DMS53 (cell line): ENCODE data around the gene VIP.
"Not testable (repeated sequence)": the region's sequence is repeated elsewhere in the genome, so short reads cannot be mapped to it uniquely, and the experiment has no call there.

Experiments
- DNase-seq: peaks from one replicate; lab custom pipeline; 2025; lab: John Stamatoyannopoulos, UW

VIP gene

DNA sequence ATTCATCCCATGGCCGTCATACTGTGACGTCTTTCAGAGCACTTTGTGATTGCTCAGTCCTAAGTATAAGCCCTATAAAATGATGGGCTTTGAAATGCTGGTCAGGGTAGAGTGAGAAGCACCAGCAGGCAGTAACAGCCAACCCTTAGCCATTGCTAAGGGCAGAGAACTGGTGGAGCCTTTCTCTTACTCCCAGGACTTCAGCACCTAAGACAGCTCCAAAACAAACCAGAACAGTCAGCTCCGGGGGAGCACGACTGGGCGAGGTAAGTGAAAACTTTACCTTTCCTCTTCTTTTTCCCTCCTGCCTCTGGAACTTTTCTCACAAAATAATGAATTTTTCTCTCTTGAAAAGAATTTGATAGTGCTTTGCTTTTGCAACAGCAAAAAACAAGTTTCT lies at the start of gene VIP:
VIP (plus strand) TSS at position 104 of the 400 bp plus-strand sequence. CDS start 1,381 bp downstream, outside the sequence.
- peak; percentile 4 for DNase-seq

DNA sequence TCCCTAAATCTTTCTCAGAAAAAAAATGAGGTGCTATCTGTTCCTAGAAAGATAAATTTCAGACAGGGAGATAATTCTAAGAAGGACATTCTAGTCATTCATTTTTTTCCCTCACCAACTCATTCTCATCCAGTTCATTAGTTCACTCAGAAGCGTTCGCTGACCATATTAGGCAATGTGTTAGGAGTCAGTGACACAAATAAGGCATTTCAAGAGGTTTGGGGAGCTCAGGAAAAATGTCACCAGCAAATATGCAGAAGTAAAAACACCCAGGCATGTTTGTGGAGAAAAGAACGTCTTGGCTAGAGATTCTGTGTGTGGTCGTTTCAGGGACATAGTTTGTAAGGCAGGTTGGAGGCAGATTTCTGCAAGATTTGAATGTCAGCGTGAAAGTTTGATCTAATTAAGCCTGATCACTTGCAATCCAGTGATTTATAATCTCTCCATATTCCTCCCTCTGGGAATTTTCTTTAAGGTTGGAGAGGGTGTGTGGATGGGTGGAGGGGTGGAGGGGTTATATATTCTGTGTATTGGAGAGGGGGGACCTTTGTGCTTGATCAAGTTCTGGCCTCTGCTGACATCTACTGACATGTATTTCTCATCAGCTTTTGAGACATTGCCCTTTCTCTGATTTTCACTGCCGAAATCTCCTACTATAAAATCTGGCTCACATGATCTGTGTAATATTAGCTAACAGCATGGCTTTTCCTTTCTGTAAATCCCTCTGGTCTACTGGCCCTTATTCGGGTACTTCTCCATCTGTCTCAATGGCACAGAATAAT lies 49.3 kb upstream of the VIP start:
- no peak for DNase-seq

DNA sequence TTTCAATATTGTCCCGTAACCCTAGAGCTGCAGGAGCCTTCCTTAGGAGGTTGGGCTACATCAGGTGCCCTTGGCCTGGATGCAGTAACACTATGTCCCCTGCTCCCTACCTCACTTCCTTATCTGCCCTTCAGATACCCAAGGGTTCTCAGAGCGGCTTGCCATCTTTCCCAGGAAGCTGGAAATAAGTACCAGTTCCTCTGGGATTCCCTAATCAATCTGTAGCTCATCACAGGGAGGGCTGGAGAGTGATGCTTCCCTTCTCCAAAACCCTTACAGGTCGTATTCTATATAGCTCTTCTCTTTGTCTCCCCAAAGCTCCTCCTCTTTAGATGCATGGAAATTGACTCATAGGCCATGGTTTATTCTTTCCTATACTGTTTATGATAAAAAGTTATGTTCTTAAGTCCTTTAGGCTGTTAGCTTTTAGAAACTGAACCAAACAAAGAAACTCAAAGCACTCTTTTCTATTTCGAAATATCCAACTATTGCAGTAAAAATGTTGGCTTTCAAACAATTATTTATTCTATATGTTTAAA lies 48.7 kb upstream of the VIP start:
- no peak for DNase-seq

DNA sequence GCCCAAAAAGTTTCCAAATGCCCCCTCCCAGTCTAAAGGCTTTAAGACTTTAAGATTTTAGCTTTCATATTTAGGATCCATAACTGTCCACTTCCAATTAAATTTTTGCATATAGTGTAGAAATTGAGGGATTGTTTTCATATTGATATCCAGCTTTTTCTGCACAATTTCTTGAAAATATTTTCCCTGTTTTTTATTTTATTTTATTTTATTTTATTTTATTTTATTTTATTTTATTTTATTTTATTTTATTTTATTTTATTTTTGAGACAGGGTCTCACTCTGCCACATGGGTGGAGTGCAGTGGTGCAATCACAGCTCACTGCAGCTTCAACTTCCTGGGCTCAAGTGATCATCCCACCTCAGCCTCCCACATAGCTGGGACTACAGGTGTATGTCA lies 46.8 kb upstream of the VIP start:
- not testable (repeated sequence) for DNase-seq

DNA sequence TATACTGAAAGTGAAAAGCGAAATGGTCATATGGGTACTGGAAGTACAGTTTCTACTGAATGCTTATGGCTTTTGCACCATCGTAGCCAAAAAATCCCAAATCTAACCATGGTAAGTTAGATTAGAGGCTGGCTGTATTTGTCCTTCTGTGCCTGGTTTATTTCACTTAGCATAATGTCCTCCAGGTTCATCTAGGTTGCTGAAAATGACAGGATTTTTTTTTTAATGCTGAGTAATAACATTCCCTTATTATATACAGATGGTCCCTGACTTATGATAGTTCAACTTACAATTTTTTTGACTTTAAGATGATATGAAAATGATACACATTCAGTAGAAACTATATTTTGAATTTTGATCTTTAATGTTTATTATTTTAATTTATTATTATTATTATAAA lies 45.3 kb upstream of the VIP start:
- no peak for DNase-seq

DNA sequence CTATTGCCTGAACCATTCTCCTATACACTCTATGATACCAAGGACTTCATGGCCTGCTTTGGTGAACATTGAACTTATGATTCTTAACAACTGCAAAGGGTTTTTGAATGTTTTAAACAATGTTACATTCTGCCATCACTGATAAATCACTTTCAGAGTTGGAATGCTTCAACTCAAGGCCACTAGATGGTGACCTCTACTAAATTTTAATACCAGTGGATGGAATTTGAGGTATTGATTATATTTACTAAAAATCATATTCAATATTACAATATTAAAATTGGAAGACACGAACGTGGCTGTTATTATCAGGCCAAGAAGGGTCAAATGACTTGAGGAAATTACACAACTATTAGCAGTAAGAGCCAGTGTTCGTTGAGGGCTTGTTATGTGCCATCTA lies 34.3 kb upstream of the VIP start:
- peak; percentile 3 for DNase-seq

DNA sequence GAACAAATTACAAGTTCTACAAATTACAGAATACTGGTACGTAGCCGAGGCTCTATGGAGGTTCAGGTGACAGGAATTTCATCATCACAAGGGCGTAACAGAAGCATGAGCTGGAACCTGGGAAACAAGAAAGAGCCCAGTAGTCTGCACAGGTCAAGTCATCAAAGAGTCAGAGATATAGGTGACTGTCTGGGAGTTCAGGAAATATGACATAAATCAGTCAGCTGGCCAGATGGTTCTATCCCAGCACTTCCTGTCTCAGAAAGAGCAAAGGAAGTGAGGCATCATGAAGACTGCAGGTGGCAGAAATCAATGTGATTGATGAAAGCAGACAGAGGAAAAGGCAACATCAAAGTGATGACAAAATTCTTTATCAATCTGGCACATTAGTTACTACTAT lies 29.6 kb upstream of the VIP start:
- DNase-seq, result peak; percentile 43

DNA sequence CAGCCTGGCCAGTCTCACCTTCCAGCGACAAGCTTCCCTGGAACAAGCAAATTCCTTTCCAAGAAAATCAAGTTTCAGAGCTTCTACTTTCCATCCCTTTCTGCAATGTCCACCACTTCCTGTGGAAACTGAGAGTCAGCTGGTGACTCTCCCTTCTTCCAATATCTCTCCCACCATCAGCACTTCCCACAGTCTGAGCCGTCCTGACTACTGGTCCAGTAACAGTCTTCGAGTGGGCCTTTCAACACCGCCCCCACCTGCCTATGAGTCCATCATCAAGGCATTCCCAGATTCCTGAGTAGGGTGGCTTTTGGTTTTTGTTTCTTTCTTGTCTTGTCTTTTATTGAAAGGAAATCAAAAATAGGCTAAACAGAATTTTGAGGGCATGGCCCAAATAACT lies 28.6 kb upstream of the VIP start:
- DNase-seq, result no peak

DNA sequence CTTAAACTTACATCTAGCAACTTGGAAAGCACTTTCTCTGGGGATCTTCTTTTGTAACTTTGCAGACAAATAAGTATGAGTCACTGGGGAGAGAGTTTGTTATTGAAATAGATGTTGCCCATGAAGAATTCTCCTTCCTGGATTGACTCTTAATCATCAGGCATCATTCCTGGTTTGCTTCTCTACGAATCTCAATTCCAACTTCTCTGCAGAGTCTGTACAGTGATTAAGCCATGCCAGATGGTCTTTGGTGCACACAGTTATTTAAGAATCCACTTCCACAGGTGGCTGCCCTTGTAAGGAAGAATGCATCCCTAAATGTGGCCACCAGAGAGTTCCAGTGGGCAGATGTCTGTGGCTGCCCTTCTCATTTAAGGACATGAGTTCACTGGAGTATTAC lies 27.2 kb upstream of the VIP start:
- no peak for DNase-seq

DNA sequence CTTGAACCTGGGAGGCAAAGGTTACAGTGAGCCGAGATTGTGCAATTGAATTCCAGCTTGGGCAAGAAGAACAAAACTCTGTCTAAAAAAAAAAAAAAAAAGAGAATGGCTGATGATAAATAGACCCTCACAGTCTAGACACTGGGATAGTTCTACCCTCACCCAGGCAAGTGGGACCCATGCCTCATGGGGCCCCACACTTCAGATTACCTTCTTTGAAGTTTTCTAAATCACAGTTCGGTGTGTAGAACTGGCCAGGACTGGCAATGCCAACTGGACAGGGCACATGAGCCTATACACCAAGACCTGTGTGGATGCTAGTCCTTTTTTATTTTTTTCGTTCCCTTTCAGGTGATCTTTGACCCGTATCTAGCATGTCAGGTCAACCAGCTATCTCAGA lies 24.3 kb upstream of the VIP start:
- DNase-seq, result no peak

DNA sequence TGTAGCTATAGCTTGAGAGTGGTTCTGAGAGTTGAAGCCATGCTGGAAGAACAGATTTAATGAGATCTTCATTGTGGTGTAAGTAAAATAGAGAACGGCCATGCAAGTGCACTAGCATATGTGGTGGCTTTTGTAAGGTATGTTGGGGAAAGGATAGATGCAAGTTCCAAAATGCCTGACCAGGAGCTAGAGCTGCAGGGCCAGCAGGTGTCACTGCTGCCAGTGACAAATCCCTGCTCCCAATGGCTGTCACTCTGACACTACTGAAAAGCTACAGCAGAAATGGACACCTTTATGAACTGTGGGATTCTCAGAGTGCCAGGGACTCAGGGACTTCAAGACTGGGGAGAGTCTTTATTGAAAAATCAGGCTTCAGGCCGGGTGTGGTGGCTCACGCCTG lies 23.1 kb upstream of the VIP start:
- DNase-seq, result peak; percentile 30

DNA sequence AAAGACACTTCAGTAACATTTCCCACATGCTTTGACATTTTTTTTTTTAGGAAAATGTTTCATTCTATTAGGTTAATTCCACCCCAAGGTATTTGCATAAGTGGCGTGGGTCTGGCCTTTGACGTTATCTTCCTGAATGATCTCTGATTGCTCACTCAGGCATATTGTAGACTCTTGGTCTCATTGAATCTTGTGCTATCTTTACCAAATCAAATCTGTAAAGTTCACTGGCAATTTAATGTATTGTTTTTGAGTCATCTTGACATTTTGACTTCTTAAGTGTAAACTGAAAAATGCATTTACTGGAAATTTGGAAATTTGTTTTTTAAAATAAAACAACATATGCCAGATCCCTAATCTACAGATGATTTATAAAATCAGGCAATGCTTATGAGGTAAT lies 16.0 kb upstream of the VIP start:
- DNase-seq, result no peak

DNA sequence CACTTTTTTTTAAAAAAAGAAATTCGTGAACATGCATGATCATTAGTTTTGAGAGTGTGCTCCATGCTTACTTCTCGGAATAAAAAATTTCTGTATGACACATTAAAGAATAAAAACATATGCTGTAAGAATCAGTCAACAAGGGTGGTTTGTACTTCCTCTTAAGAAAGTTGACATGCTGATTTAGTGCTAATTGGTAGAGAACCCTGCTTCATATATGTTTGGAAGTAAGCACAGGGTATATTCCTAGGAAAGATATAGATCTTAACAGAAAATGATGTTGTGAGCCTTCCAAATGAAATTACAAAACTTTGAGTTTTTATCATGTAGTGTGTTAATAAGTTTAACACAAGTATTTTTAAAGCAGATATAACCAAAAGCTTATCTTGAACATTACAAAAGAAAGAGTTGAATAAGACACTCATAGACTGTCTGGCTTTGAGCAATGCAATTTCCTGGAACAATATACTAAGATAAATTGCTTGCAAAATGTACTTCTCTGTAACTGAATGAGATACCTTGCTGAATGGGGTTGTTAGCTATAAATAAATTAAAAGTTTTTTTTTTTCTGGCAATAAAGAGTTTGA lies 13.8 kb upstream of the VIP start:
- no peak for DNase-seq

DNA sequence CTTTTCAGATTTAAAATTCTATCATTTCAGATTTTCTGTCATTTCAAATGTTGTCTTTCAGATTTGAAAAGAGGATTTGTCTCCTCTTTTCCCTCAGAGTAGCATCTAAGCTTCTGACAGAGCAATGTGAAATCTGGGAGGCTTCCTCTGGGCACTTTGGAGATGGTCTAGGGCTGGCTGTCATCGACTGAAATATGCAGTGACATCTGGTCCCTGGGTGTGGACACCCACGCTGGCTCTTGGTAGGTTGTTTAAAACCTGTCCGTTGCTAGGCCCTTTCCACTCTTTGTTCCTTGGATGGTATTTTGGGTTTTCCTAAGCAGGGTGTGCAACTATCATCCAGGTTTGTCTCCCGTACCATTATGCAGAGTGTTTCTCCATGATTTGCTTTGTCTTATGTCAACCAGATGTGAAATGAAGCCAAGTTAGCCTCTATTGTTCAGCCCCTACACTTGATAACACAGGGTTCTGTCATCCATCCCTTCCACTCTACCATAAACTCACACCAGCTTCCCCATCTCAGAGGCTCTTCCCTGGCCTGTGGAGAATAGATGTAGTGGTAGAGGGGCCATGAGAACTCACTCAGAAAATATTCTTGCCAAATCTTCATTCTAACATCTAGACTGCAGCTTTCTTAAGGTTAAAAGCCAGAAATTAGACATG lies 5.0 kb upstream of the VIP start:
- DNase-seq, result no peak

DNA sequence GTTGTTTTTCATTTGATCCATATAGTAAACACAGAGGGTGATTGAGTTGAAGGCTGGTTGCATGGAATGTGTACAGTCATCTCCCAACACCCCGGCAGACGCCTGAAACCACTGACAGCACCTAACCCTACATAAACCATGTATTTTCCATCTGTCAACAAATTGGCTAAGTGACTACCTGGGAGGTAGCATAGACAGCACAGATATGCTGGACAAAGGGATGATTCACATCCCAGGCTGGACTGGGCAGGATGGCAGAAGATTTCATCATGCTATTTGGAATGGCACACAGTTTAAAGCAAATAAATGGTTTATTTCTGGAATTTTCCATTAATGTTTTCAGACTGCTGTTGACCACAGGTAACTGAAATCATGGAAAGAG lies 4.4 kb upstream of the VIP start:
- peak; percentile 9 for DNase-seq

DNA sequence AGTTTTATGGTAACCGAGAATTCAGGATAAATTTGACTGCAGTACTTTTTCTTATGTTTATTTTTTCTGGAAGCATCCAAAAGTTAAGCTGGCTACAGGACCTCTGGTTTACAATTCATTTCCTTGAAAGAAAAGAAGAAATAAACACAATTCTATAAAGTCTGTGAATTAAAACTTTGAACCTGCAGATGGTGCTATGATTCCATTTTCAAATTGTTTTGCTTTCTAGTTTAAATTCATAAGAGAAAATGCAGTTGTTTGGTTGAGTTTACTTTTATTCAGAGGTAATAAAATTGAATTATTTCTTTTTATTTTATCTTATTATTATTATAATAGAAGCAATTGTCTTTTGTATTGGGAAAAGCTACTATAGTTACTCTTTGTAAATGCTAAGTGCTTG lies 1.8 kb upstream of the VIP start:
- peak; percentile 27 for DNase-seq

DNA sequence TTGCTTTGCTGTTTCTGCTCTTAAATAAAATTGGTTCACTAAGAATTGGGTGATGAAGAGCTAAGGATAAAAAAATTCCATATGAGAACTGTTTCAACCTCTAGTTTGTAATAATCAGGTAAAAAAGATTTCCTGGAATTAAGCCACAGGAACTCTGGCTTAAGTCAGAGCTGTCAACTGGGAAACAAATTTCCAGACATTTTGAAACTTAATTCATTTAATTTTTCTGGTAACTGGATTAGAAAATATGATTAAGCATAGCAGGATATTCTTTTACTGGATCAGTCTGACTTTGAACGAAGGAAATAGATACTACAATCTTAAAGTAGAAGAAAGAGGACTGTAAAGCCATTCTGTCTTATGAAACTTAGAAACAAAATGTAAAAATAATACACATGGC lies 1.3 kb upstream of the VIP start:
- DNase-seq, result no peak

DNA sequence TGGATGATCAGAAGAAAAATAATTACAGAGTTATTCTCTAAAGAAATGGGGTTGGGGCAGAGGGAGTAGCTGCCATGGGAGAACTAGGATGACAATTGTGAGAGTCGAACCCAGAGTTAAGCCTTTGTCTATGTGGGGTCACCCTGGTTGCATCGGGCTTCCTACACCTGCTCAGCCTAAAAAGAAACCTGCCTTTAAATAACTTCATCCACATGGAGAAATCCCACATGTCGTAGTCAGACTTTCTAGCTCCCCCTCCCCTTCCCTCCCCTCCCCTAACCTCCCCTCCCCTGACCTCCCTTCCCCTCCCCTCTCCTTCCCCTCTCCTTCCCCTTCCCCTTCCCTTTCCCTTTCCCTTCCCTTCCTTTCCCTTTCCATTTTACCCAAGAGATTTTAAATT lies 14.7 kb downstream of the VIP start:
- DNase-seq, result no peak

DNA sequence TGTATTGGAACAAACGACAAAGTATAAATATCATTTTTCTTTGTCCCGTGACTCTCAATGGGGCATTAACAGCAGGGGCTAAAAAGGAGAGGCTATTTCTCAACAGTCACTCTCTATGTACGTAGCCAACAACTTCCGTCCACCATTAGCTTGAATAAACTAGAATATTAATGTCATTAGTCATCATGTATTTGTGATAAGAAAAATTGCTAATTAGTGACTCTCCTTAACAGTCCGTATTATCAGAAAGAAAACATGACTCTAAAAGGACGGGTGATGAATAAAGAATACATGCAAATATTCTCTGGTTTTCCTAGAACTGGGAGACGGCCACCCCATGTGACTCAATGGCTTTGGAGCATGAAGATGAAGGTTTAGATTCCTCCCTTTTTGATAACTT lies 18.6 kb downstream of the VIP start:
- DNase-seq, result no peak

DNA sequence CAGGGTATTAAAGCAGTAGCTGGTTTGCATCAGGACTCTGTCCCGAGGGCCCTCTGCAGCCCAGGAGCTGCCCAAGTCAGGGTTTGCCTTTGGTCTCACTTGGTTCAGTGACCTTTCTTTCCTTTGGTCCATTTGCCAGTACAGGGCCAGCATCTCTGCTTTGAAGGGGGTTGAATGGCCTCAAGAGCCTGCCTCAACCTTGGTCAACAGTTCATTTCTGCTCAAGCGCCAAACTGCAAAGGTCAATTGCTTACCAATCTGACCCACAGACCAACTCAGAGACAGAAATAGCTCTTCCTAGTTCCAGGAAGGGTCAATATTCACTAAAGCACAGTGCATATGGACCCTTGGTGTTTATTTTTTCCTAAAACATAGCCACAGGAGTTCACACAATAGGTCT lies 19.4 kb downstream of the VIP start:
- no peak for DNase-seq

DNA sequence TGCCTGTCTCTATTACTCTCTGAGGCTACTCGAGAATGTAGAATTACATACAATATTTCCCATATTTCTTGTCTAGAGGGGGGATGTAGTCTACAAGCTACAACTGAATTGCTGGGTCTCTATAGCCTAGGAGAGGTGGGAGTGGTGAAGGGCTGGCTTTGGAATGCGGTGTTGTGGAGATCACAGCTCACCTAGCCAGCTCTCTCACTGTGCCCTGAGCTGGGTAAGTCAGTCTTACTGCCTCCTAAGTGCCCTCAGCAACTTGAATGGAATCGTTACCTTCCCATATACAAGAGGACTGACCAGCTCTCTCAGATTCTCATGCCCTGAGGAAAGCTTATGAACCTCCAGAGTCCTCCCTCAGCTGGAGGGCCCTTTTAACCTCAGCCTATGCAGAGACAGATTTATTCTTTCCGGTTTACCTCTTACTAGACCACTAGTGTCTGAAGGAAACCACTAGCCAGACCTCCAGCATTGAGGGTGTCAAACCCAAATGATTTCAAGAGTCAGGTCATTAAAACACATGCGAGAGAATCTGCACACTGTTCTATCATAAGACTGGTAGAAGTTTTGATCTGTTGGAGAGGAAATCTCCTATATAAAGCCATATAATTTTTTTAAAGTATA lies 20.6 kb downstream of the VIP start:
- no peak for DNase-seq

DNA sequence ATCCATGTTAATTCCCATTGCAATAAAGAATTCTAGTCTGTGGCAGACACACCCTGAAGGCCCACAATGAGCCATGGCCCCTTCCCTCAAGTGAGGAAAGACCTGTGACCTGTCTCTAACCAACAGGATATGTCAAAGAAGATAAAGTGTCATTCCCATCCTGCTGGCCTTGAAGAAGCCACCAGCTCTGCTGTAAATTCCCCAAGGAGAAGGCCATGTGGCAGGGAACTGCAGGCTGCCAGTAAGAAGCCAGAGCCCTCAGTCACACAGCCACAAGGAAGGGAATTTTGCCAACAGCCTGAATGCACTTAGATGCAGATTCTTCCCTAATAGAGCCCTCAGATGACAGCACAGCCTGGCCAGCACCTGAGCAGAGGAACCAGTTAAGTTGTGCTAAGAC lies 24.8 kb downstream of the VIP start:
- DNase-seq, result no peak

DNA sequence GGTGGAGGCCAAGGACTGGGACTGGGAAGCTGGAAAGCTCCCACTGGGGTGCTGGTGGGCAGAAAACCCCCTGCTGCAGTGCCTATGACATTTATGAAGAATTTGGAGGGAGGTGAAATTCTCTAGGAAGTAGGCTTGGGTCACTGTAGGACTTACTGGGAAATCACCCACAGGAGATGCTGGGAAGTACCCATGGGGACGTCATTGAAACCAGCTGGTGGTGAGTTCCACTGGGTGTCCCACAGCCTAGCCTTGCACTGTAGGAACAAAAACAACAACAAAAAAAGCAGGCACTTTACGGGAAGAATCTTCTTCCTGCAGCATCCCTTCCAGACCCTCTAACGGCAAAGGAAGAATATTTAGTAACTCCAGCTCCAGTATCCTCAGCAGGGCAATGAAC lies 26.2 kb downstream of the VIP start:
- no peak for DNase-seq
